B cell (primary cell): ENCODE measurements around the gene VKORC1L1. TPM values are rescaled to one million over a fixed set of nuclear protein-coding genes. Genes with fewer than 3 reads are reported as not detected.
"Not testable (repeated sequence)": the region's sequence is repeated elsewhere in the genome, so short reads cannot be mapped to it uniquely, and the experiment has no call there.

Experiments used
- ATAC-seq: fragments of 200-7000 bp; cut with Tn5 transposase; one replicate; pipeline ENCODE4 v1.10.0; 2021; ENCODE audit warnings: low read depth, mild to moderate bottlenecking, moderate number of reproducible peaks, moderate library complexity
- CTCF ChIA-PET: fragments of 350-600 bp; sonication (Branson Sonifier 250); formaldehyde crosslinking; loops from one replicate; lab custom pipeline; 2021; ENCODE audit warnings: antibody characterized with exemption, inconsistent platforms; lab: Charles Lee
- POLR2A ChIA-PET: fragments of 350-600 bp; sonication (Branson Sonifier 250); formaldehyde crosslinking; loops from one replicate; lab custom pipeline; 2021; ENCODE audit warnings: antibody characterized with exemption; lab: Charles Lee
- DNase-seq: peaks from one replicate; pipeline ENCODE4 v3.0.0; 2013
- H2AFZ ChIP-seq: 2 replicates; pipeline ENCODE4 v1.6.1; 2012; ENCODE audit warnings: mild to moderate bottlenecking, low read depth, low read length; ENCODE audit not compliant: insufficient read depth, poor library complexity, severe bottlenecking
- H3K27ac ChIP-seq, 2 donors: 1 replicate in 1 of 2; 2 replicates in 1 of 2; pipeline ENCODE4 v1.5.1; 2012 to 2013; ENCODE audit warnings: low read length in 2 of 2, mild to moderate bottlenecking in 2 of 2, moderate library complexity in 1 of 2
- H3K27me3 ChIP-seq, 4 experiments: fragments of 200-600 bp in 1 of 4; sonication (generic) in 1 of 4; replicated peaks in 1 of 4; 1 replicate in 2 of 4; 2 replicates in 2 of 4; pipeline versions ENCODE4 v1.6.1 to v1.7.0; 2013 to 2016; ENCODE audit warnings: low read length in 3 of 4, mild to moderate bottlenecking in 2 of 4, mixed read lengths in 1 of 4, moderate library complexity in 1 of 4; ENCODE audit not compliant: insufficient read depth in 4 of 4, control insufficient read depth in 3 of 4; ENCODE audit errors: control extremely low read depth in 1 of 4
- H3K36me3 ChIP-seq, 2 experiments: replicated peaks in 1 of 2; 1 replicate in 1 of 2; 2 replicates in 1 of 2; pipeline versions ENCODE4 v1.6.1 to v1.7.1; 2013; ENCODE audit warnings: low read length in 1 of 2; ENCODE audit not compliant: insufficient read depth in 2 of 2, control insufficient read depth in 1 of 2; ENCODE audit errors: control extremely low read depth in 1 of 2, extremely low read depth in 1 of 2
- H3K4me1 ChIP-seq, 2 donors: fragments of 200-600 bp in 1 of 2; sonication (generic) in 1 of 2; 1 replicate in 1 of 2; 2 replicates in 1 of 2; pipeline versions ENCODE4 v1.5.1 to v1.6.1; 2013 to 2017; ENCODE audit warnings: low read length in 2 of 2; ENCODE audit not compliant: control insufficient read depth in 2 of 2, insufficient read depth in 2 of 2
- H3K4me2 ChIP-seq: replicated peaks from 2 replicates; pipeline ENCODE3; 2012; ENCODE audit warnings: mild to moderate bottlenecking, low read depth, low read length; ENCODE audit not compliant: poor library complexity, severe bottlenecking
- H3K4me3 ChIP-seq, 5 experiments: fragments of 200-600 bp in 1 of 5; sonication (generic) in 1 of 5; 1 replicate in 3 of 5; 2 replicates in 2 of 5; pipeline versions ENCODE4 v1.5.1 to v1.7.0; 2011 to 2016; ENCODE audit warnings: low read length in 4 of 5, mild to moderate bottlenecking in 4 of 5, low read depth in 2 of 5, control low read depth in 1 of 5, moderate library complexity in 1 of 5; ENCODE audit not compliant: insufficient read depth in 1 of 5; ENCODE audit errors: control extremely low read depth in 1 of 5, extremely low read depth in 1 of 5
- H3K79me2 ChIP-seq: fragments of 200-600 bp; sonication (generic); one replicate; pipeline ENCODE4 v1.6.0; 2016; ENCODE audit warnings: low read length; ENCODE audit not compliant: control insufficient read depth, insufficient read depth
- H3K9ac ChIP-seq: fragments of 200-600 bp; sonication (generic); 2 replicates; pipeline ENCODE4 v1.6.1; 2017; ENCODE audit warnings: mild to moderate bottlenecking, low read length, moderate library complexity
- H3K9me3 ChIP-seq, 3 donors: one replicate each; pipeline versions ENCODE4 v1.6.1 to v1.7.1; 2013; ENCODE audit warnings: low read length in 2 of 3; ENCODE audit not compliant: control insufficient read depth in 2 of 3, insufficient read depth in 1 of 3; ENCODE audit errors: control extremely low read depth in 1 of 3
- H4K20me1 ChIP-seq: 2 replicates; pipeline ENCODE4 v1.6.0; 2012; ENCODE audit warnings: mild to moderate bottlenecking, low read length; ENCODE audit not compliant: insufficient read depth, control insufficient read depth, poor library complexity, severe bottlenecking
- H3K27ac Mint-ChIP-seq: one replicate; pipeline ENCODE4 v1.8.0; 2021; ENCODE audit warnings: mixed read lengths
- H3K27me3 Mint-ChIP-seq: one replicate; pipeline ENCODE4 v1.8.0; 2021; ENCODE audit warnings: mixed read lengths
- H3K4me1 Mint-ChIP-seq: one replicate; pipeline ENCODE4 v1.8.0; 2021; ENCODE audit warnings: mixed read lengths
- H3K4me3 Mint-ChIP-seq: one replicate; pipeline ENCODE4 v1.8.0; 2021; ENCODE audit warnings: mixed read lengths
- H3K9me3 Mint-ChIP-seq: one replicate; pipeline ENCODE4 v1.8.0; 2022; ENCODE audit warnings: mixed read lengths; ENCODE audit not compliant: insufficient read depth
- CTCF ChIP-seq: fragments of 200-600 bp; IDR thresholded peaks from one replicate; pipeline ENCODE4 v1.8.0; 2022; ENCODE audit warnings: antibody characterized with exemption, mild to moderate bottlenecking
- EZH2 ChIP-seq: IDR thresholded peaks from 2 replicates; pipeline ENCODE4 v1.6.1; 2012; ENCODE audit warnings: borderline replicate concordance, low read depth, mild to moderate bottlenecking, moderate library complexity, low read length; ENCODE audit not compliant: insufficient read depth, poor library complexity, severe bottlenecking
- WGBS: methylation state at CpG from one replicate; pipeline ENCODE4 v1.1.5; 2013; ENCODE audit warnings: missing lambda C conversion rate; ENCODE audit not compliant: insufficient coverage; 5-methylcytosine and 5-hydroxymethylcytosine counted together
- intact Hi-C: fragments of 100-400 bp; cut with micrococcal nuclease; formaldehyde crosslinking; loops from one replicate; pipeline ENCODE4 v1.10.0; 2022
- polyA plus RNA-seq: library from polyadenylated mRNA; depleted of rRNA; stranded (reverse); fragments of >200 nt; gene quantifications from 2 replicates; pipeline ENCODE4 v1.2.3, GENCODE V29; 2012
- total RNA-seq, 2 donors: library from RNA; stranded (reverse); fragments of 120-200 nt in 1 of 2; gene quantifications; 1 replicate in 1 of 2; 2 replicates in 1 of 2; pipeline versions ENCODE4 v1.2.3 to v1.2.4, GENCODE V29; 2013 to 2022

Gene VKORC1L1
- total and polyA plus RNA-seq, 2 donors (not counting 1 experiment from before 2014, with no cell fraction given): 2.2 to 8.1 TPM

GRCh38 chr7:65992526-65992925 is 119.7 kb downstream of the VKORC1L1 start:
- intact Hi-C loops: no loop called here
- POLR2A ChIA-PET: no interaction called here
- TF ChIP-seq CTCF (no peak), EZH2 (no peak)
- no peaks in the 10 kb centered on the region for H3K36me3 ChIP-seq
- H3K9me3 Mint-ChIP-seq: no peaks in the 10 kb centered on the region
- no peak overlapping the region for H2AFZ ChIP-seq
- H3K27ac ChIP-seq: no peak overlapping the region
- no peak overlapping the region for H3K27ac Mint-ChIP-seq
- no peaks in the 10 kb centered on the region for H3K27me3 ChIP-seq
- CTCF ChIA-PET: no interaction called here
- no peak overlapping the region for H3K4me3 Mint-ChIP-seq
- no peaks in the 10 kb centered on the region for H3K4me1 ChIP-seq
- no peaks in the 10 kb centered on the region for H3K4me1 Mint-ChIP-seq
- DNase-seq (no peak), ATAC-seq (no peak)
- no CpG with 5 or more reads among the region's 4 CpGs for WGBS
- no peak overlapping the region for H3K9ac ChIP-seq
- no peaks in the 10 kb centered on the region for H3K79me2 ChIP-seq
- no peak overlapping the region for H3K4me2 ChIP-seq
- H3K27me3 Mint-ChIP-seq: peaks cover 3% of the 10 kb centered on the region
- no peaks in the 10 kb centered on the region for H3K9me3 ChIP-seq
- no peak overlapping the region for H3K4me3 ChIP-seq
- no peaks in the 10 kb centered on the region for H4K20me1 ChIP-seq

GRCh38 chr7:65994984-65995383 is 122.1 kb downstream of the VKORC1L1 start:
- H3K4me3 ChIP-seq, POLR2A ChIA-PET, H3K27me3 ChIP-seq, ATAC-seq, H3K4me1 Mint-ChIP-seq, H3K9me3 ChIP-seq, H3K4me1 ChIP-seq, H3K4me2 ChIP-seq, H3K27ac ChIP-seq, H3K36me3 ChIP-seq, CTCF ChIA-PET, intact Hi-C loops, H3K9me3 Mint-ChIP-seq, H3K4me3 Mint-ChIP-seq, H2AFZ ChIP-seq, H3K27me3 Mint-ChIP-seq, H3K79me2 ChIP-seq, H3K27ac Mint-ChIP-seq, DNase-seq, H4K20me1 ChIP-seq, H3K9ac ChIP-seq: not testable (repeated sequence)
- WGBS: no CpG with 5 or more reads among the region's 1 CpG

- H3K79me2 ChIP-seq, H3K27me3 ChIP-seq, POLR2A ChIA-PET, H3K4me2 ChIP-seq, H3K9me3 Mint-ChIP-seq, ATAC-seq, H3K4me1 Mint-ChIP-seq, CTCF ChIA-PET, H3K9me3 ChIP-seq, H3K4me3 Mint-ChIP-seq, intact Hi-C loops, H3K36me3 ChIP-seq, DNase-seq, H3K27ac Mint-ChIP-seq, H3K4me3 ChIP-seq, H3K27me3 Mint-ChIP-seq, H2AFZ ChIP-seq, H4K20me1 ChIP-seq, H3K4me1 ChIP-seq, H3K9ac ChIP-seq, H3K27ac ChIP-seq: not testable (repeated sequence)
- WGBS: no CpG with 5 or more reads among the region's 5 CpGs
Measured at GRCh38 chr7:66000823-66001417, 128.0 kb downstream of the VKORC1L1 start.
